BE2C (cell line): ENCODE results near the gene NRXN2.

Source experiments
- DNase-seq: peaks from one replicate; pipeline ENCODE4 v3.0.0-alpha.2; 2020
- H3K27me3 ChIP-seq: fragments of 250-450 bp; sonication (Bioruptor Pico); 2 replicates; pipeline ENCODE4 v1.5.1; 2020; ENCODE audit warnings: mild to moderate bottlenecking
- H3K36me3 ChIP-seq: fragments of 250-450 bp; sonication (Bioruptor Pico); 2 replicates; pipeline ENCODE4 v1.5.1; 2020; ENCODE audit warnings: mild to moderate bottlenecking
- H3K4me1 ChIP-seq: fragments of 250-450 bp; sonication (Bioruptor Pico); 2 replicates; pipeline ENCODE4 v1.5.1; 2020
- H3K4me3 ChIP-seq: 2 replicates; pipeline ENCODE4 v1.5.1; 2011; ENCODE audit warnings: low read depth, low read length
- H3K9me3 ChIP-seq: fragments of 250-450 bp; sonication (Bioruptor Pico); 2 replicates; pipeline ENCODE4 v1.5.1; 2020
- TF ChIP-seq, protein P1 (sequence below): IDR thresholded peaks from 2 replicates; pipeline ENCODE4 v1.5.1; 2012; ENCODE audit warnings: mild to moderate bottlenecking, low read depth, low read length

NRXN2 gene

DNA sequence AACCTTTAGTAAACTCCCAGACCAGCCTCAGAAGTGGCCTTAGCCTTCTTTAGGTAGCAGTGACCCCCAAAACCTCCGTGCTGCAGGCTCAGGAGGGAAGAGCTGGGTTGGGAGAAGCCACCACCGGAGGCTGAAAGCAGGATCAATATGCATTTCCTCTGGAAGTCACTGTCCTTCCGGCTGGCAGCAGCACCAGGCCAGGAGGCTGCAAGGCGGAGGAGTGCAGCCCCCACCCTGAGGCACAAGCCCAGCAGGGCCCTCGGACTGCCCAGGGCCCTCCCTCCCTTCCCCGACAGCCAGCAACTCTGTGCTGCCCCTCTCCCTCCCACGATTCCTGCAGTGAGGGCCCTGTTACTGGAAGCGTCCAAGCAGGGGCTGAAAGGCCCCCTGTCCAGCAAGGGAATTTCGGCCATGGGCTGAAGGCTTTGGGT is 3.2 kb upstream of the NRXN2 start:
- no peak overlapping the region for H3K4me3 ChIP-seq
- no peaks in the 10 kb centered on the region for H3K27me3 ChIP-seq
- H3K9me3 ChIP-seq = no peaks in the 10 kb centered on the region
- H3K36me3 ChIP-seq = no peaks in the 10 kb centered on the region
- TF ChIP-seq, protein P1, sequence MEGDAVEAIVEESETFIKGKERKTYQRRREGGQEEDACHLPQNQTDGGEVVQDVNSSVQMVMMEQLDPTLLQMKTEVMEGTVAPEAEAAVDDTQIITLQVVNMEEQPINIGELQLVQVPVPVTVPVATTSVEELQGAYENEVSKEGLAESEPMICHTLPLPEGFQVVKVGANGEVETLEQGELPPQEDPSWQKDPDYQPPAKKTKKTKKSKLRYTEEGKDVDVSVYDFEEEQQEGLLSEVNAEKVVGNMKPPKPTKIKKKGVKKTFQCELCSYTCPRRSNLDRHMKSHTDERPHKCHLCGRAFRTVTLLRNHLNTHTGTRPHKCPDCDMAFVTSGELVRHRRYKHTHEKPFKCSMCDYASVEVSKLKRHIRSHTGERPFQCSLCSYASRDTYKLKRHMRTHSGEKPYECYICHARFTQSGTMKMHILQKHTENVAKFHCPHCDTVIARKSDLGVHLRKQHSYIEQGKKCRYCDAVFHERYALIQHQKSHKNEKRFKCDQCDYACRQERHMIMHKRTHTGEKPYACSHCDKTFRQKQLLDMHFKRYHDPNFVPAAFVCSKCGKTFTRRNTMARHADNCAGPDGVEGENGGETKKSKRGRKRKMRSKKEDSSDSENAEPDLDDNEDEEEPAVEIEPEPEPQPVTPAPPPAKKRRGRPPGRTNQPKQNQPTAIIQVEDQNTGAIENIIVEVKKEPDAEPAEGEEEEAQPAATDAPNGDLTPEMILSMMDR = no peak
- DNase-seq = no peak
- H3K4me1 ChIP-seq = peaks cover 2% of the 10 kb centered on the region; the same call in 1 of the 2 replicates

DNA sequence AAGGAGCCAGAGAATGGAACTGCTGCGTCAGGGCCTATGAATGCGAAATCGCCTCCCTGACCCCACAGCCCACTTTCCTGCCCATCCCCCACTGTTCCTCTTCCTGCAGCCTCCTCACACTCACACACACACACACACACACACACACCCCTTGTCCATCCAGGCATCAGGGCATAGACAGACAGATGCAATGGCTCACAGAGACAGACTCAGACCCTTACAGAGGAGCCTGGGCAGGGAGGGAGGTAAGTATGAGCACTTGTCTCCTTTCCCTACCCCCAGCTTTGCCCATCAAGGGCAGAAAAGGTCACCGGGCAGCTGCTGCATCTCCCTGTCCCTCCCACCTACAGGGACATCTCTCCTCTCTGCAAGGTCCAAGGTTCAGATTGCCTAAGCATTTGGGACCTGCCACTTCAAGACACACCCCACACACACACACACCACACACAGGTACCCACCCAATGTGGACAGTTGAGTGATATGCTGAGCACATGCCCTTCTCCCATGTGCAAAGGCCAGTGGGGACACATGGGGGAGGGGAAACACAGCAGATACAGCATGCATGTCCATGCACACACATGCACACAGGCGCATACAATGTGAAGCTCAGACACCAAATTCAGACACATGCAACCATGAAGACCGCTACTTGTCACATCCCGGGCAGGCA is 2.0 kb upstream of the NRXN2 start:
- no peaks in the 10 kb centered on the region for H3K9me3 ChIP-seq
- TF ChIP-seq, protein P1 = no peak
- H3K36me3 ChIP-seq = no peaks in the 10 kb centered on the region
- no peak for DNase-seq
- H3K4me3 ChIP-seq = no peak overlapping the region
- no peaks in the 10 kb centered on the region for H3K27me3 ChIP-seq
- peaks cover 2% of the 10 kb centered on the region; the same call in 1 of the 2 replicates for H3K4me1 ChIP-seq

DNA sequence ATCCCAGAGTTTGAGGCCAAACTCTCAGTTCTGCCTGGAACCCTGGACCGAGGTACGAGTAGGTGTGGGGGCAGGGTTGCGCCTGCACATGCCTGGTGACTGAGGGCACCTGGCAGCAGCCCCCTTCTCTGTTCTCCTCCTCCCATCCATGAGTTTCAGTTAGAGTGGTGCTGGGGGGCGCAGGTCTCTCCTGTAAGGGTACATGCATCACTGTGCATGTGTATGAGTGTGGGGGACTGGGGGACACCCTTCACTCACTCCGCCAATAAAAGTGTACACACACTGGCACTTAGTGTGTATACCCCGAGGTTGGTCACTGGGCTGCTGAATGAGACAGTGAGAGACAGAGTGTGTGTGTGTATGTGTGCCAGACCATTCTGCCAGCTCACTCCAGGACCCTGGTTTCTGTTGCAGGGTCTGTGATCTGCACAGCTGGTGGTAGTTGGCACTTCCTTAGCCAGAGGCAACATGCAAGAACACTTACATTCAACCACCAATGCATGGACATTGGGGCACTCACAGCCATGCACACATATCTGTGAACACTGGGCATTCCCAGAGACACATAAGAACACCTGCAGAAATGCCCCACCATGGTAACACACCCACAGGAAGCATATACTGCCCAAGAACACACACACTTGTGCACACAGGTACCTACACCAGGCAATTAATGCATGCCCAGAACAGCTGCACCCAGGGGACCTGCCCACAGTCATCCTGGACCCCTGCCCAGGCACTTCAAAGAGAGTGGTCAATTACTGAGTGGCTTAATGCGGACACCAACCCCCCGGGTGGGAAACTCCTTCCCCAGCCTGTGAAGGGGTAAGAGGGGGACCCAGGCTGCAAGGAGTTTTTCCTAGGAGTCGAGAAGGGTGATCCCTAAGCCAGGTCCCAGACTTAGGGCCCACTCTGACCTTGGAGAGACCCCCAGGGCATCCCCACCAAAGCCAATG is 1.2 kb upstream of the NRXN2 start:
- DNase-seq = no peak
- TF ChIP-seq, protein P1 = no peak
- Histone ChIP-seq H3K36me3 (no peaks in the 10 kb centered on the region), H3K4me3 (no peak overlapping the region), H3K9me3 (no peaks in the 10 kb centered on the region), H3K27me3 (no peaks in the 10 kb centered on the region), H3K4me1 (no peaks in the 10 kb centered on the region)

DNA sequence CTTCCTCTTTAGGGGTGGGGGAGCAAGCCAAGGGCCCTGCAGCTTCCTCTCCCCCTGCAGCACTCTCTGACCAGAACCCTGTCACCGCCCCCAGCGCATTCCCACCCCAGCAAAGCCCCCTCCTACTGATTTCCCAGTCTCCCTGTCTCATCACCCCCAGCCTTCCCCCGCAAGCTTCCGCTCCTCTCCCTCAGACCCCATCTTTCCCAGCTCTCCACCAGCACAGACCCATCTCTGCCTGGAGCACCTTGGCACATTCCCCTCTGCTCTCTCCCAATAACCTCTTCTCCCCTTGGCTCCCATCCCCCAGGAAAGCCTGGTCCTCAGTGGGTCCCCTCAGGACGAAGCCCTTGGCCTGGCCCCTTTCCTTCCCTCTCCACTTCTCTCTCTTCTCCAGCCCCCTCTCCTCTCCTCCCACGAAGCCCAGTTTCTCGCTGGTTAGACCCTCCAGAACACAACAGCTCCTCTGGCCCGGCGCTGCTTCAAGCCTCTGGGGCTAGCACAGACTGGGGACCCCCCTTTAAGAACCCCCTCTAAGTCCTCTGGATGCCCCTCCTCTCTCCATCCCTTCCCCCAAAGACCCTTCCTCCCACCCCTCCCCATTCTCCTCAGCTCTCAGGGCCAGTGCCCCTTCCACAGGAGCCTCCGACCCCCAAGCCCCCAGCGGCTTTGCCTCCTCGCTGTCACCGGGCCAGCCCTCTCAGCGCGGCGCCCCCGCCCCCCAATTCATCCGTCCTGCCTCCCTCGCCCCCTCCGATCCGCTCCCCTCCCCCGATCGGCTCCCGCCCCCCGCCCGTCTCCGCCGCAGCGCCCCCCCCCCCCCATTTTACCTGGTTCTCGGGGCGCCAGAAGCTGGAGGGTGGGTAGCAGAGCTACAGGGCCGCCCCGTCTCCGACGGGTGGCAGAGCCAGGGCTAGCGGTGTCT is 594 bp downstream of the NRXN2 start:
- DNase-seq = no peak
- H3K27me3 ChIP-seq = no peaks in the 10 kb centered on the region
- no peaks in the 10 kb centered on the region for H3K4me1 ChIP-seq
- TF ChIP-seq, protein P1 = no peak
- no peaks in the 10 kb centered on the region for H3K9me3 ChIP-seq
- H3K36me3 ChIP-seq = no peaks in the 10 kb centered on the region
- no peak overlapping the region for H3K4me3 ChIP-seq

DNA sequence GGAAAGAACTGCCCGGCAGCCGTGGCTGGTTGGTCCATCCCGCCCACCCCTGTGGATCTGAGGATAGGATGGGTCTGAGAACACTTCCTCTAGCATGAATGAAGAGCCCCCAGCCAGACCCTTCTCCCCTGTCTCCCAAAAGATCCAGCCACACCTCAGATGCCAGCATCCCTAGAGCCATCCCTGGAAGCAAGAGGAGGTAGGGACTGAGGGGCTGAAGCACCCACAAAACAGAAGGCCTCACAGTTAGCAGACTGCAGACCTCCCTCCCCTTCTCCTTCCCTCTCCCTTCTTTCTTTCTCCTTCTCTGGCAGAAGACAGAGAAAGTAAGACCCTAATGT is 1.7 kb downstream of the NRXN2 start:
- Histone ChIP-seq H3K4me1 (no peaks in the 10 kb centered on the region), H3K4me3 (no peak overlapping the region), H3K9me3 (no peaks in the 10 kb centered on the region), H3K36me3 (no peaks in the 10 kb centered on the region), H3K27me3 (no peaks in the 10 kb centered on the region)
- DNase-seq = no peak
- TF ChIP-seq, protein P1 = no peak
